PC-9 (cell line): ENCODE measurements around the gene ARHGAP28.

Experiments
- EZH2 ChIP-seq: fragments of 200-600 bp; sonication (generic); IDR thresholded peaks from 2 replicates; pipeline ENCODE4 v1.8.0; 2017; ENCODE audit warnings: antibody characterized with exemption, low read depth
- TF ChIP-seq, protein P1 (sequence below): fragments of 200-600 bp; sonication (generic); conservative IDR thresholded peaks from 2 replicates; pipeline ENCODE4 v1.6.1; 2017; ENCODE audit warnings: mixed run types, antibody characterized with exemption, mild to moderate bottlenecking, moderate library complexity

DNA sequence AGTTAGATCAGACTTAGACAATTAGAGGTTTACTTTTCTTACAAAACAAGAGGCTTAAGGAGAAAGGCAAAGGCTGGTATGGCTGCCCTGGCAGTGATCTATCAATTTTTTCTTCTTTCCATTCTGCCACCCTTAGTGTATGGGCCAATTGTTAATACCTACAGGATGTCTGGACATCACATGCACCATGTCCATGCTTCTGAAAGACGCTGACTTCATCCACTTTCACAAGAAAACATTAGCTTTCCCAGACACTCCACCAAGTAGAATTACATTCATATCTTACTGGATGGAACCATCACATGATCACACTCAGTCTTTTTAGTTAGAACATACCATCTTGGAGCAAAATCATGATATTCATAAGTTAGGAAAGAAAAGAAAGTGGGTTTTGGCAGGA is 120.9 kb downstream of the ARHGAP28 start:
- TF ChIP-seq, protein P1, sequence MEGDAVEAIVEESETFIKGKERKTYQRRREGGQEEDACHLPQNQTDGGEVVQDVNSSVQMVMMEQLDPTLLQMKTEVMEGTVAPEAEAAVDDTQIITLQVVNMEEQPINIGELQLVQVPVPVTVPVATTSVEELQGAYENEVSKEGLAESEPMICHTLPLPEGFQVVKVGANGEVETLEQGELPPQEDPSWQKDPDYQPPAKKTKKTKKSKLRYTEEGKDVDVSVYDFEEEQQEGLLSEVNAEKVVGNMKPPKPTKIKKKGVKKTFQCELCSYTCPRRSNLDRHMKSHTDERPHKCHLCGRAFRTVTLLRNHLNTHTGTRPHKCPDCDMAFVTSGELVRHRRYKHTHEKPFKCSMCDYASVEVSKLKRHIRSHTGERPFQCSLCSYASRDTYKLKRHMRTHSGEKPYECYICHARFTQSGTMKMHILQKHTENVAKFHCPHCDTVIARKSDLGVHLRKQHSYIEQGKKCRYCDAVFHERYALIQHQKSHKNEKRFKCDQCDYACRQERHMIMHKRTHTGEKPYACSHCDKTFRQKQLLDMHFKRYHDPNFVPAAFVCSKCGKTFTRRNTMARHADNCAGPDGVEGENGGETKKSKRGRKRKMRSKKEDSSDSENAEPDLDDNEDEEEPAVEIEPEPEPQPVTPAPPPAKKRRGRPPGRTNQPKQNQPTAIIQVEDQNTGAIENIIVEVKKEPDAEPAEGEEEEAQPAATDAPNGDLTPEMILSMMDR: no peak
- TF ChIP-seq EZH2: no peak
